ENCODE measurements around the gene CCDC126.
"Not testable (repeated sequence)": the region's sequence is repeated elsewhere in the genome, so short reads cannot be mapped to it uniquely, and the experiment has no call there.

Gene CCDC126

GRCh38 chr7:23597094-23598091 lies at the start of gene CCDC126:
TSS of gene CCDC126 (plus strand) at chr7:23597382. CDS start at chr7:23611316, 13,934 bp downstream.
- peaks cover 41% of the 10 kb centered on the region for H3K4me1 Mint-ChIP-seq (ENCODE audit: low read depth)
- peak; percentile 82 for DNase-seq (ENCODE audit: low spot score)
- peak within 1 kb of the TSS; percentile 86 for H3K4me3 Mint-ChIP-seq
- H3K27ac Mint-ChIP-seq, result peak within 1 kb of the TSS; percentile 79
- no peaks in the 10 kb centered on the region for H3K9me3 Mint-ChIP-seq
- no peaks in the 10 kb centered on the region for H3K27me3 Mint-ChIP-seq (ENCODE audit: low read depth)
- H3K36me3 Mint-ChIP-seq (ENCODE audit: low read depth), result no peaks in the 10 kb centered on the region

GRCh38 chr7:23547662-23548061 lies 49.5 kb upstream of the CCDC126 start:
- Mint-ChIP-seq H3K36me3 (ENCODE audit: low read depth) (no peaks in the 10 kb centered on the region), H3K27me3 (ENCODE audit: low read depth) (peaks cover 5% of the 10 kb centered on the region), H3K4me1 (ENCODE audit: low read depth) (peaks cover 8% of the 10 kb centered on the region), H3K9me3 (no peaks in the 10 kb centered on the region), H3K4me3 (no peak overlapping the region), H3K27ac (no peak overlapping the region)
- no peak for DNase-seq (ENCODE audit: low spot score)

- H3K27me3 Mint-ChIP-seq (ENCODE audit: low read depth), result peaks cover 39% of the 10 kb centered on the region
- no peak overlapping the region for H3K27ac Mint-ChIP-seq
- H3K4me1 Mint-ChIP-seq (ENCODE audit: low read depth), result no peaks in the 10 kb centered on the region
- no peaks in the 10 kb centered on the region for H3K9me3 Mint-ChIP-seq
- H3K4me3 Mint-ChIP-seq, result no peak overlapping the region
- H3K36me3 Mint-ChIP-seq (ENCODE audit: low read depth), result no peaks in the 10 kb centered on the region
- no peak for DNase-seq (ENCODE audit: low spot score)
Measured at GRCh38 chr7:23558303-23558702, 38.9 kb upstream of the CCDC126 start.

GRCh38 chr7:23570592-23571200 lies 26.5 kb upstream of the CCDC126 start:
- peak; percentile 44 for DNase-seq (ENCODE audit: low spot score)
- no peak overlapping the region for H3K4me3 Mint-ChIP-seq
- H3K27me3 Mint-ChIP-seq (ENCODE audit: low read depth), result peaks cover 22% of the 10 kb centered on the region
- no peak overlapping the region for H3K27ac Mint-ChIP-seq
- H3K36me3 Mint-ChIP-seq (ENCODE audit: low read depth), result no peaks in the 10 kb centered on the region
- no peaks in the 10 kb centered on the region for H3K9me3 Mint-ChIP-seq
- H3K4me1 Mint-ChIP-seq (ENCODE audit: low read depth), result peaks cover 2% of the 10 kb centered on the region

GRCh38 chr7:23581975-23582374 lies 15.2 kb upstream of the CCDC126 start:
- H3K4me1 Mint-ChIP-seq (ENCODE audit: low read depth); H3K9me3 Mint-ChIP-seq; H3K36me3 Mint-ChIP-seq (ENCODE audit: low read depth); DNase-seq (ENCODE audit: low spot score); H3K27ac Mint-ChIP-seq; H3K27me3 Mint-ChIP-seq (ENCODE audit: low read depth); H3K4me3 Mint-ChIP-seq: not testable (repeated sequence)

GRCh38 chr7:23585304-23585703 lies 11.9 kb upstream of the CCDC126 start:
- not testable (repeated sequence) for H3K4me1 Mint-ChIP-seq (ENCODE audit: low read depth); H3K27ac Mint-ChIP-seq; H3K27me3 Mint-ChIP-seq (ENCODE audit: low read depth); H3K4me3 Mint-ChIP-seq; H3K9me3 Mint-ChIP-seq; H3K36me3 Mint-ChIP-seq (ENCODE audit: low read depth); DNase-seq (ENCODE audit: low spot score)

- no peak overlapping the region for H3K4me3 Mint-ChIP-seq
- no peaks in the 10 kb centered on the region for H3K9me3 Mint-ChIP-seq
- H3K4me1 Mint-ChIP-seq (ENCODE audit: low read depth), result no peaks in the 10 kb centered on the region
- H3K27ac Mint-ChIP-seq, result no peak overlapping the region
- no peak for DNase-seq (ENCODE audit: low spot score)
- H3K36me3 Mint-ChIP-seq (ENCODE audit: low read depth), result no peaks in the 10 kb centered on the region
- H3K27me3 Mint-ChIP-seq (ENCODE audit: low read depth), result peaks cover 1% of the 10 kb centered on the region
Measured at GRCh38 chr7:23586159-23586558, 11.0 kb upstream of the CCDC126 start.

- peaks cover 16% of the 10 kb centered on the region for H3K4me1 Mint-ChIP-seq (ENCODE audit: low read depth)
- H3K9me3 Mint-ChIP-seq, result no peaks in the 10 kb centered on the region
- H3K27ac Mint-ChIP-seq, result no peak overlapping the region
Measured at GRCh38 chr7:23590529-23590928, 6.7 kb upstream of the CCDC126 start.

GRCh38 chr7:23593706-23594105 lies 3.5 kb upstream of the CCDC126 start:
- H3K4me3 Mint-ChIP-seq, result no peak overlapping the region
- peaks cover 34% of the 10 kb centered on the region for H3K4me1 Mint-ChIP-seq (ENCODE audit: low read depth)
- no peaks in the 10 kb centered on the region for H3K9me3 Mint-ChIP-seq
- no peak overlapping the region for H3K27ac Mint-ChIP-seq
- DNase-seq (ENCODE audit: low spot score), result peak; percentile 60
- H3K27me3 Mint-ChIP-seq (ENCODE audit: low read depth), result peaks cover 1% of the 10 kb centered on the region
- no peaks in the 10 kb centered on the region for H3K36me3 Mint-ChIP-seq (ENCODE audit: low read depth)

More at GRCh38 chr7:23590529-23590928, 6.7 kb upstream of the CCDC126 start:
- H3K36me3 Mint-ChIP-seq (ENCODE audit: low read depth), result no peaks in the 10 kb centered on the region
- H3K4me3 Mint-ChIP-seq, result no peak overlapping the region
- DNase-seq (ENCODE audit: low spot score), result no peak
- peaks cover 1% of the 10 kb centered on the region for H3K27me3 Mint-ChIP-seq (ENCODE audit: low read depth)

- no peaks in the 10 kb centered on the region for H3K27me3 Mint-ChIP-seq (ENCODE audit: low read depth)
- H3K9me3 Mint-ChIP-seq, result no peaks in the 10 kb centered on the region
- peak; percentile 73 for DNase-seq (ENCODE audit: low spot score)
- peak overlapping the region; percentile 74 for H3K27ac Mint-ChIP-seq
- peak overlapping the region; percentile 1 for H3K4me3 Mint-ChIP-seq
- H3K4me1 Mint-ChIP-seq (ENCODE audit: low read depth), result peaks cover 35% of the 10 kb centered on the region
- H3K36me3 Mint-ChIP-seq (ENCODE audit: low read depth), result no peaks in the 10 kb centered on the region
Measured at GRCh38 chr7:23594879-23595604, 2.1 kb upstream of the CCDC126 start.

- DNase-seq (ENCODE audit: low spot score), result no peak
- no peaks in the 10 kb centered on the region for H3K9me3 Mint-ChIP-seq
- no peaks in the 10 kb centered on the region for H3K36me3 Mint-ChIP-seq (ENCODE audit: low read depth)
- no peak overlapping the region for H3K27ac Mint-ChIP-seq
- H3K4me1 Mint-ChIP-seq (ENCODE audit: low read depth), result peaks cover 41% of the 10 kb centered on the region
- no peaks in the 10 kb centered on the region for H3K27me3 Mint-ChIP-seq (ENCODE audit: low read depth)
- H3K4me3 Mint-ChIP-seq, result peak overlapping the region; percentile 86
Measured at GRCh38 chr7:23598296-23598695, 1.1 kb downstream of the CCDC126 start.

GRCh38 chr7:23600236-23600635 lies 3.1 kb downstream of the CCDC126 start:
- Mint-ChIP-seq H3K4me3 (no peak overlapping the region), H3K4me1 (ENCODE audit: low read depth) (peaks cover 30% of the 10 kb centered on the region), H3K27me3 (ENCODE audit: low read depth) (no peaks in the 10 kb centered on the region), H3K9me3 (no peaks in the 10 kb centered on the region), H3K27ac (no peak overlapping the region), H3K36me3 (ENCODE audit: low read depth) (peaks cover 3% of the 10 kb centered on the region)
- no peak for DNase-seq (ENCODE audit: low spot score)

- Mint-ChIP-seq H3K36me3 (ENCODE audit: low read depth) (peaks cover 5% of the 10 kb centered on the region), H3K27me3 (ENCODE audit: low read depth) (no peaks in the 10 kb centered on the region), H3K4me1 (ENCODE audit: low read depth) (peaks cover 9% of the 10 kb centered on the region), H3K4me3 (no peak overlapping the region), H3K27ac (no peak overlapping the region), H3K9me3 (no peaks in the 10 kb centered on the region)
- DNase-seq (ENCODE audit: low spot score), result no peak
Measured at GRCh38 chr7:23603632-23604295, 6.6 kb downstream of the CCDC126 start.

Data from T-helper 2 cell treated with Interferon-gamma antibody and Interleukin-4, amounts not matched to agents 5 μg/mL and 100 μg/mL, for 36 hours (primary cell).